Measurements from ENCODE around the gene MAP1B. TPM values are rescaled to one million over a fixed set of nuclear protein-coding genes. Genes with fewer than 3 reads are reported as not detected.

Gene MAP1B
- polyA plus RNA-seq, 1 donor from 2014 or later = 0.10 TPM

DNA sequence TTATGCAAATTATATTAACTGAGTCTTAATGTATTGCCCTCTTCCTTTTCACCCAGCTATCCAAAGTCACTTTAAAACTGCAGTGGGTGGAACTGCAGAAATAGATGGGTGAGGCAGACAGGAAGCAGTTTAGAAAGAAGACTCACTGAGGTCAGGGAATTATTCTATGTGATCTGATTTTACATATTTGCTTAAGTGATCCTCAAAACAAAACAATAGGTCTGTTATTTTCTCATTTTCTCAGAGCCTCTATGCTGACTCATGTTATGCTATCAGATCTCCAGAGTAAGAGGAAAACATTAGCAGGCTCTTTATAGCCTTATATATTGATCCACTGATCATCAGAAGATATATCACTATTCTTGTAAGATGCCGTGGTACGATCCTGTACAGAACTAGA, 149.3 kb downstream of the MAP1B start:
- H3K4me3 Mint-ChIP-seq = no peak overlapping the region
- no peaks in the 10 kb centered on the region for H3K9me3 Mint-ChIP-seq
- no peaks in the 10 kb centered on the region for H3K27me3 Mint-ChIP-seq
- H3K27ac Mint-ChIP-seq = no peak overlapping the region
- H3K4me1 Mint-ChIP-seq = peaks cover 6 to 15% (median 7%) of the 10 kb centered on the region in 3 donors
- H3K36me3 Mint-ChIP-seq = peaks cover 3% of the 10 kb centered on the region

Other genes starting within 250 kb of the MAP1B start
- gene MRPS27, start 212.8 kb downstream of the MAP1B start, polyA plus RNA-seq = 35.5 TPM
- gene PTCD2, start 212.9 kb downstream of the MAP1B start, polyA plus RNA-seq = 2.4 TPM